ENCODE results near the gene SLC22A7. TPM values are rescaled to one million over a fixed set of nuclear protein-coding genes. Genes with fewer than 3 reads are reported as not detected.
A peak's percentile ranks its signal among the peaks of the same experiment; 100 is the strongest.

The SLC22A7 gene
- total RNA-seq, 1 donor from 2014 or later, result not detected

GRCh38 chr6:43263314-43264178 is 34.5 kb upstream of the SLC22A7 start:
- intact Hi-C loops (cut with DNase I), result loop anchor here (5.0 kb wide), 1 partner anchor 94 kb away; no protein-coding TSS in a partner anchor
- peak; percentile 91 for DNase-seq (ENCODE audit: low spot score)

DNA sequence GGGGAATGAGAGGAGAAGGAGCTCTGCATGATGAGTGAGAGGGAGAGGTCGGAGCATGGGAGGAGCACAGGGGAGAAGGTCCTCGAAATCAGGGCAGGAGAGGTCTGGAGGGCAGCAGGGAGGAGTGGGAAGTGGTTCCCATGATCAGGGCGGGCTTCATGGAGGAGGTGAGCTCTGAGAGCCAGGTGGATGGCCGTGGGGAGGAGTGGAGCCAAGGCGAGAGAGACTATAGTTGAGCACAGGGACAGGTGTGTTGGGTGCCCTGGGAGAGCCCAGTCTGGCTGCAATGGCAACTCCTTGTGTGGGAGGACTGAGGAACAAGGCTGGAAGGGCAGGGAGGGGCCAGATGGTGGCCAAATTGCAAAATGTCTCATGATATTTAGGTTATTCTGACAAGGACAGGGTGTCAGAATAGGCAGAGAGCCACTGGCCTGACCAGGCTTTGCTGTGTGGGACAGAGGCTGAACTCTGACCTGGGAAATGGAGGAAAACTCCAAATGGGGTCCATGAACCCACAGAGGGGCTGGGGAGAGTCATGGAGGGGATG is 33.4 kb upstream of the SLC22A7 start:
- DNase-seq (ENCODE audit: low spot score), result no peak
- intact Hi-C loops (cut with DNase I), result loop anchor here (5.0 kb wide), 2 partner anchors 93 to 243 kb away; no protein-coding TSS in a partner anchor

DNA sequence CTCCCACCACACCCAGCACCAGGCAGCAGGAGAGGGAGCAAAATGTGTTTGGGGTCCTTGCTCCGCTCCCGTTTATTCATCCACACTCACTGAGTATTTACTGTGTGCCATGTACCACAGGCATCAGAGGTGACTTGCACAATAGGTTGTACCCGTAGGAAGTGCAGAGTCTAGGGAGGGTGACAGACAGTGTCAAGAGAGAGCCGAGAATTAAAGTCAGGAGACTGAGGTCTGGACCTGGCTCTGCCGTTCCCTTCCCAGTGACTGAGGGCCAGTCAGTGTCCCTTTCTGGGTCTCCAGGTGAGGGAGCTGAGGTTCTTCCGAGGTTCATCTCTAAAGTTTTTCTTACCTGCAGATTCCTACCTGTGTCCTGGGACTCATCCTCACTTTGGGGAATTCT is 32.5 kb upstream of the SLC22A7 start:
- DNase-seq (ENCODE audit: low spot score), result no peak
- intact Hi-C loops (cut with DNase I), result loop anchor here (5.0 kb wide), 1 partner anchor 242 kb away; no protein-coding TSS in a partner anchor

GRCh38 chr6:43267619-43268354 is 30.3 kb upstream of the SLC22A7 start:
- intact Hi-C loops (cut with DNase I), result loop anchor here (2.0 to 5.0 kb wide), 2 partner anchors 61 to 240 kb away; no protein-coding TSS in a partner anchor
- DNase-seq (ENCODE audit: low spot score), result no peak

GRCh38 chr6:43268355-43268700 is 29.7 kb upstream of the SLC22A7 start:
- intact Hi-C loops (cut with DNase I), result loop anchor here (2.0 to 5.0 kb wide), 2 partner anchors 60 to 239 kb away; no protein-coding TSS in a partner anchor
- DNase-seq (ENCODE audit: low spot score), result no peak

GRCh38 chr6:43268782-43269272 is 29.2 kb upstream of the SLC22A7 start:
- no peak for DNase-seq (ENCODE audit: low spot score)
- intact Hi-C loops (cut with DNase I), result loop anchor here (2.0 to 5.0 kb wide), 2 partner anchors 60 to 238 kb away; no protein-coding TSS in a partner anchor

DNA sequence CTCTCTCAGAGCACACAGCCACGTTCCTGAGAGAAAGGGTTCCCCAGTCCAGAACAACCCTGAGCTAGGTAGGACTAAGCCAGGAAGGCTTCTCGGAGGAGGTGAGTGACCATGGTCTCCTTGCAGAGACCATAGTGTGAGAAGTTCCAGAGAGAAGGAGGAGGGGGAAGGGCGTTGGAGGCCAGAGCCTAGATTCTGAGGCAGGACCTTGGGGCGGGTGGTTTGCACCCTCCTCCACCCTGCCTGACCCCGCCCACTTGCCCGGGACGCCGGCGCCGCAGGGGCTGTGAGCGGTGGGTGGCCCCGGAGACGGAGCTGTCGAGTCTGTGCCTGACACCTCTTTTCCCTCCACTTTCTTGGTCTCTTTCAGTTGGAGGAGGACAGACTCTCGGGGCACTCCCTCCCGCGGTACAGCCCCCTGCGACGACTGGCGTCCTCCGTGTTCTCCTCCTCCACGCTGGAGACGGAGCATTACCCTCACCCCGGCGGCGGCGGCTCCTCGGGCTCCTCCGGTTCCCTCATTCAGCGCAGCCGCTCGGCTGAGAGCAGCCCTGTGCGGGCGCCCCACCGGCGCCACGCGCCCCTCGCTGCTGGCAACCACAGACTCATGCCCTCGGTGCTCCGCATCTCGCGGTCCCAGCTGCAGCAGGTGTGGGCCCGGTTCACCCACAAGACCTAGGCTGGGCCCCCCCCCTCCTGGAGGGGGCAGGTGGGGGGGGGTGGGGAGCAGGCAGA is 28.6 kb upstream of the SLC22A7 start:
- DNase-seq (ENCODE audit: low spot score), result no peak
- intact Hi-C loops (cut with DNase I), result loop anchor here (2.0 to 5.0 kb wide), 2 partner anchors 59 to 238 kb away; no protein-coding TSS in a partner anchor

- DNase-seq (ENCODE audit: low spot score), result no peak
- intact Hi-C loops (cut with DNase I), result no loop called here
These were observed 26.8 kb upstream of the SLC22A7 start for GRCh38 chr6:43271103-43271815.

DNA sequence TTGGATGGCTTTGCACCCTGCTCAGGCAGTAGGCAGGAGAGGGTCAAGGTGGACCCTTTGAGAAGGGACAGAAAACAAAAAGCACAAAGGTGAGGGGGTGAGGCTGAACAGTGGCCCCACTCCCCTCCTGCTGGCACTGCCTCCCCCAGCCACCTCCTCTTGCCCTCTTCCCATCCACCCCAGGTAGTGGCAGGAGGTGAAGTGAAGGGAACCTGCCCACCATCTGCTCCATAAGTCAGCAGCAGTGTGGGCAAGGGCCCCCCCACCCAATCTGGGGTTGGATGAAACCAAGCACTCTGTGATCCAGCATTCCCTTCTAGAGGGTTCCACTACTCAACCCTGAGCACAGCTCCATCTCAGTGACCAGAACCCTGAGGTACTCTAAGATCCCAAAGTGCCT is 26.1 kb upstream of the SLC22A7 start:
- intact Hi-C loops (cut with DNase I), result no loop called here
- DNase-seq (ENCODE audit: low spot score), result no peak

DNA sequence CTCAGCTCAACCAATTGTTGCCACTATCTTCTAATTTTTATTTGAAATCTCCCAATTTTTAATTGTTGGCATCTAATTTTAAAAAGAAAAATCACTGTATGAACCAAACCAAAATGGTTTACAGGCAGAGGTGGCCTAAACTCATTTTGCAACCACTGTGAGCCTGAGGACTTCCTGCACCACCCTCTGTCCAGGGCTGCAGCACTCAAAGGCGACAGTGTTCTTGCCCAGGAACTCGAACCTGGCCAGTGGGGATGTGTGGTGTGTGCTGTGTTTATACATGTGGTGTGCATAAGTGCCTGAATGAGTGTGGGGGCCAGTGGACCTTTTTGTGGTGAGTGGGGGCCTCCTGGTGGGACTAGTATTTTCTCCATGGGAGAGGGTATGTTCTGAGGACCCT is 24.4 kb upstream of the SLC22A7 start:
- intact Hi-C loops (cut with DNase I), result no loop called here
- no peak for DNase-seq (ENCODE audit: low spot score)

GRCh38 chr6:43274127-43274915 is 23.7 kb upstream of the SLC22A7 start:
- no peak for DNase-seq (ENCODE audit: low spot score)

GRCh38 chr6:43274916-43275597 is 23.0 kb upstream of the SLC22A7 start:
- intact Hi-C loops (cut with DNase I), result no loop called here

More at GRCh38 chr6:43274127-43274915, 23.7 kb upstream of the SLC22A7 start:
- intact Hi-C loops (cut with DNase I), result no loop called here

GRCh38 chr6:43275801-43276576 is 22.1 kb upstream of the SLC22A7 start:
- no peak for DNase-seq (ENCODE audit: low spot score)

More at GRCh38 chr6:43274916-43275597, 23.0 kb upstream of the SLC22A7 start:
- DNase-seq (ENCODE audit: low spot score), result no peak

DNA sequence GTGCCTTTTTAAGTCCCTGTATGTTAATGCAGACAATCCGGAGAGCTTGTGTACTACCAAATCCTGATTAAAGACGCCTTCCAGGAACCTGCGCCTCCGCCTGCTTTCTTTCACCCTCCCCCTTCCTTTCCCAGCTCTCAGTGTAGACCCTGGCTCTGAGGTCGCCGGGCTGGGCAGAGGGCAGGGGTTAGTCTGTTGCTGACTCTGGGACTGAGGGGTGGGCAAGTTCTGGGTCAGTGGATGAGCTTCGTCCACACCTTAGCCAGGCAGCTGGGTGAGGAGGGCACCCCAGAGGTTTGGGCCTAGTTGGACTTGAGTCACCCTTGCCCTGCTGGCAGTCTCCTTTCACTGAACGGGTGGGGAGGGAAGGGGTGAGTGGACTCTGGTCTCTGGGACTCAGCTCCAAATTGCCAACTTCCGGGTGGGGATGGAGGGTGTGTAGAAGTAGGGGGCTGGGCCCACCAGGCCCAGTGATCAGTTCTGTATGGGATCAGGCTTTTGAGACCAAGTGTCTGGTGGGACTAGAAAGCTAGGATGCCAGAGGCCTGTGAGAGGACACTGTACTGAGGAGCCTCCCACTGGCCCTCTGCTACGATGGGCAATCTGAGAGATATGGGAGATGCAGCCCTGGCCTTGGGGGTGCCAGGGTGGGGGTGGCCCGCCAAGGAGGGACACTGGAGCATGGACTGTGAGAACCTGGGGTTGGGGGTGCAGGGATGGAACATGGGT is 21.3 kb upstream of the SLC22A7 start:
- intact Hi-C loops (cut with DNase I), result no loop called here
- no peak for DNase-seq (ENCODE audit: low spot score)

More at GRCh38 chr6:43275801-43276576, 22.1 kb upstream of the SLC22A7 start:
- intact Hi-C loops (cut with DNase I), result no loop called here

- no peak for DNase-seq (ENCODE audit: low spot score)
- intact Hi-C loops (cut with DNase I), result no loop called here
These were observed 20.8 kb upstream of the SLC22A7 start for GRCh38 chr6:43277306-43277642.

All from cardiac septum (tissue), 1 donor.